Endothelial cell of umbilical vein (primary cell): ENCODE results near the gene ASIP. TPM values are rescaled to one million over a fixed set of nuclear protein-coding genes. Genes with fewer than 3 reads are reported as not detected.

ENCODE experiments used
- BruUV-seq: library from RNA; stranded (reverse); fragments of 400-500 nt; replicated peaks from 2 replicates; lab custom pipeline; 2021; lab: Mats Ljungman, UMichigan
- CTCF ChIA-PET: fragments of 300-600, 350-600 bp; sonication (Branson Sonifier 250); formaldehyde crosslinking; loops from one replicate; lab custom pipeline; 2021; ENCODE audit warnings: antibody characterized with exemption, inconsistent platforms; lab: Charles Lee
- POLR2A ChIA-PET: fragments of 300-600, 350-600 bp; sonication (Branson Sonifier 250); formaldehyde crosslinking; loops from one replicate; lab custom pipeline; 2021; ENCODE audit warnings: antibody characterized with exemption, inconsistent platforms; lab: Charles Lee
- DNase-seq: peaks from one replicate; pipeline ENCODE4 v3.0.0-alpha.2; 2011; ENCODE audit warnings: low read depth, low spot score
- FAIRE-seq: peaks from 2 replicates; lab custom pipeline; 2011; peaks lifted over from hg19 to GRCh38; lab: Jason Lieb, UNC
- H2AFZ ChIP-seq: 2 replicates; pipeline ENCODE4 v1.6.0; 2012; ENCODE audit warnings: low read depth, low read length, control low read depth, inconsistent platforms
- H3K27ac ChIP-seq: 2 replicates; pipeline ENCODE4 v1.5.1; 2011; ENCODE audit warnings: low read depth, mild to moderate bottlenecking, control low read depth, low read length, moderate library complexity; ENCODE audit not compliant: insufficient read depth
- H3K27me3 ChIP-seq, 2 experiments: 2 replicates each; pipeline versions ENCODE4 v1.6.0 to v1.6.1; 2011; ENCODE audit warnings: low read length in 2 of 2, mixed read lengths in 1 of 2; ENCODE audit not compliant: control insufficient read depth in 2 of 2, insufficient read depth in 2 of 2
- H3K36me3 ChIP-seq, 2 experiments: 2 replicates in 1 of 2; 3 replicates in 1 of 2; pipeline ENCODE4 v1.5.1; 2011; ENCODE audit warnings: low read length in 2 of 2, mild to moderate bottlenecking in 1 of 2, moderate library complexity in 1 of 2; ENCODE audit not compliant: control insufficient read depth in 2 of 2, insufficient read depth in 2 of 2; ENCODE audit errors: extremely low read depth in 1 of 2
- H3K4me1 ChIP-seq: 3 replicates; pipeline ENCODE4 v1.5.1; 2011; ENCODE audit warnings: mild to moderate bottlenecking, low read length; ENCODE audit not compliant: control insufficient read depth, insufficient read depth; ENCODE audit errors: extremely low read depth
- H3K4me2 ChIP-seq: 2 replicates; pipeline ENCODE4 v1.6.1; 2011; ENCODE audit warnings: low read length, control low read depth, mixed read lengths; ENCODE audit not compliant: insufficient read depth
- H3K4me3 ChIP-seq, 3 experiments: fragments of 200-600 bp in 1 of 3; sonication (generic), shearing (Covaris generic) in 1 of 3; replicated peaks in 1 of 3; 2 replicates each; pipeline ENCODE4 v1.5.1; 2011 to 2016; ENCODE audit warnings: control low read depth in 3 of 3, low read length in 3 of 3, mild to moderate bottlenecking in 2 of 3, inconsistent platforms in 1 of 3, low read depth in 1 of 3, moderate library complexity in 1 of 3; ENCODE audit not compliant: insufficient read depth in 1 of 3
- H3K79me2 ChIP-seq: 2 replicates; pipeline ENCODE4 v1.6.0; 2012; ENCODE audit warnings: low read length, inconsistent platforms; ENCODE audit not compliant: control insufficient read depth, insufficient read depth
- H3K9ac ChIP-seq: replicated peaks from 2 replicates; pipeline ENCODE3; 2011; ENCODE audit warnings: low read length, control low read depth; ENCODE audit not compliant: insufficient read depth; ENCODE audit errors: extremely low read depth
- H3K9me1 ChIP-seq: replicated peaks from 3 replicates; pipeline ENCODE4 v1.6.0; 2011; ENCODE audit warnings: mild to moderate bottlenecking, low read length; ENCODE audit not compliant: control insufficient read depth, insufficient read depth; ENCODE audit errors: extremely low read depth
- H3K9me3 ChIP-seq: replicated peaks from 2 replicates; pipeline ENCODE4 v1.5.1; 2012; ENCODE audit warnings: low read length, inconsistent platforms; ENCODE audit not compliant: control insufficient read depth, insufficient read depth
- H4K20me1 ChIP-seq: replicated peaks from 2 replicates; pipeline ENCODE3; 2011; ENCODE audit warnings: mild to moderate bottlenecking, low read length; ENCODE audit not compliant: control insufficient read depth, insufficient read depth; ENCODE audit errors: extremely low read depth
- CTCF ChIP-seq, 2 donors: IDR thresholded peaks; 1 replicate in 1 of 2; 2 replicates in 1 of 2; pipeline ENCODE4 v1.5.1; 2011; ENCODE audit warnings: low read length in 2 of 2, mild to moderate bottlenecking in 2 of 2, moderate library complexity in 2 of 2, control low read depth in 1 of 2, inconsistent platforms in 1 of 2, low read depth in 1 of 2; ENCODE audit not compliant: insufficient read depth in 1 of 2; ENCODE audit errors: extremely low read depth in 1 of 2
- EZH2 ChIP-seq: IDR thresholded peaks from 2 replicates; pipeline ENCODE4 v1.6.1; 2012; ENCODE audit warnings: borderline replicate concordance, low read depth, mild to moderate bottlenecking, moderate library complexity, low read length, inconsistent platforms; ENCODE audit not compliant: severe bottlenecking
- FOS ChIP-seq: IDR thresholded peaks from 2 replicates; pipeline ENCODE4 v1.6.1; 2011; ENCODE audit warnings: mild to moderate bottlenecking, low read length, moderate library complexity, borderline replicate concordance; ENCODE audit not compliant: insufficient read depth
- GATA2 ChIP-seq: IDR thresholded peaks from 2 replicates; pipeline ENCODE4 v1.7.0; 2011; ENCODE audit warnings: low read depth, mild to moderate bottlenecking, moderate library complexity, mixed read lengths, low read length; ENCODE audit not compliant: insufficient read length, insufficient read depth
- JUN ChIP-seq: IDR thresholded peaks from 2 replicates; pipeline ENCODE4 v1.6.1; 2011; ENCODE audit warnings: borderline replicate concordance, low read depth; ENCODE audit not compliant: insufficient read length, insufficient read depth
- MAX ChIP-seq: IDR thresholded peaks from 2 replicates; pipeline ENCODE4 v1.6.1; 2011; ENCODE audit not compliant: insufficient read depth, insufficient read length
- MYC ChIP-seq: IDR thresholded peaks from one replicate; pipeline ENCODE4 v1.6.1; 2011; ENCODE audit warnings: mild to moderate bottlenecking, low read depth, low read length
- POLR2A ChIP-seq: IDR thresholded peaks from 2 replicates; pipeline ENCODE4 v1.6.1; 2012; ENCODE audit warnings: low read depth, mild to moderate bottlenecking, control low read depth, low read length
- POLR2AphosphoS5 ChIP-seq: IDR thresholded peaks from 2 replicates; pipeline ENCODE4 v1.6.1; 2012; ENCODE audit warnings: low read depth, mild to moderate bottlenecking, control low read depth, low read length, moderate library complexity; ENCODE audit not compliant: insufficient read depth
- dilution Hi-C: fragments of 300-500 bp; cut with MboI; formaldehyde crosslinking; loops from one replicate; pipeline ENCODE4 v1.15.0; 2019; ENCODE audit warnings: low sequenced_read_pairs; ENCODE audit not compliant: extremely low pct_ligation_motif_present
- intact Hi-C: fragments of 100-400 bp; cut with micrococcal nuclease; formaldehyde crosslinking; loops from one replicate; pipeline ENCODE4 v1.10.0; 2022
- polyA plus RNA-seq, 4 experiments: library from polyadenylated mRNA; depleted of rRNA in 3 of 4; stranded (reverse) in 3 of 4; unstranded in 1 of 4; fragments of >200 nt; gene quantifications; 2 replicates each; pipeline versions ENCODE4 v1.2.1 to v1.2.3, GENCODE V29; 2011 to 2012; ENCODE audit warnings: missing spikeins in 1 of 4
- total RNA-seq: library from RNA; stranded (reverse); gene quantifications from 2 replicates; pipeline ENCODE4 v1.2.3, GENCODE V29; 2021

The ASIP gene
- total and polyA plus RNA-seq, 2 donors (not counting 3 experiments of a cell fraction or from before 2014, with no cell fraction given): not detected

GRCh38 chr20:34231634-34232033 is 9.6 kb upstream of the ASIP start:
- Histone ChIP-seq H3K27ac (no peak overlapping the region), H3K4me3 (no peak overlapping the region), H4K20me1 (no peaks in the 10 kb centered on the region), H3K9ac (no peak overlapping the region), H2AFZ (no peak overlapping the region), H3K4me2 (no peak overlapping the region), H3K9me3 (no peaks in the 10 kb centered on the region), H3K4me1 (no peaks in the 10 kb centered on the region), H3K9me1 (no peaks in the 10 kb centered on the region), H3K79me2 (no peaks in the 10 kb centered on the region), H3K27me3 (peaks cover 0 to 4% of the 10 kb centered on the region in 2 experiments), H3K36me3 (no peaks in the 10 kb centered on the region)
- intact Hi-C loops (no loop called here), dilution Hi-C loops (no loop called here)
- DNase-seq (no peak), FAIRE-seq (no peak)
- ChIA-PET POLR2A (no interaction called here), CTCF (interaction anchor here (1.6 kb wide), 1 partner anchor 41 kb away, joined by 6 read pairs; no protein-coding TSS in a partner anchor)
- no TSS peak for BruUV-seq
- TF ChIP-seq MYC: no peak
- TF ChIP-seq MAX: no peak
- no peak for TF ChIP-seq EZH2
- no peak for TF ChIP-seq POLR2AphosphoS5
- TF ChIP-seq JUN: no peak
- TF ChIP-seq POLR2A: no peak
- TF ChIP-seq FOS: no peak

GRCh38 chr20:34232494-34233087 is 8.6 kb upstream of the ASIP start:
- H3K79me2 ChIP-seq: no peaks in the 10 kb centered on the region
- no peak overlapping the region for H3K4me3 ChIP-seq
- no peak for TF ChIP-seq GATA2
- no peak for TF ChIP-seq CTCF (IDR thresholded peaks at IDR 0.05; ENCODE audit: extremely low read depth in 1 of 2, insufficient read depth in 1 of 2, low read depth in 1 of 2, low read length in 2 of 2)
- TF ChIP-seq POLR2A: no peak
- TF ChIP-seq POLR2AphosphoS5: no peak
- no peak for TF ChIP-seq EZH2
- no peak for TF ChIP-seq JUN
- no peak for TF ChIP-seq MYC
- no peak for TF ChIP-seq MAX
- no peak for TF ChIP-seq FOS
- ChIA-PET POLR2A (no interaction called here), CTCF (interaction anchor here (0.6 to 1.6 kb wide), 2 partner anchors 42 to 202 kb away, joined by 4 to 6 read pairs; no protein-coding TSS in a partner anchor)
- no peaks in the 10 kb centered on the region for H4K20me1 ChIP-seq
- intact Hi-C loops: no loop called here
- no peaks in the 10 kb centered on the region for H3K9me1 ChIP-seq
- H2AFZ ChIP-seq: no peak overlapping the region
- H3K4me2 ChIP-seq: no peak overlapping the region
- no peak overlapping the region for H3K27ac ChIP-seq
- FAIRE-seq (no peak), DNase-seq (no peak)
- no peaks in the 10 kb centered on the region for H3K36me3 ChIP-seq
- dilution Hi-C loops: no loop called here
- H3K27me3 ChIP-seq: peaks cover 3 to 5% of the 10 kb centered on the region in 2 experiments
- H3K4me1 ChIP-seq: no peaks in the 10 kb centered on the region
- H3K9me3 ChIP-seq: no peaks in the 10 kb centered on the region
- no TSS peak for BruUV-seq
- no peak overlapping the region for H3K9ac ChIP-seq
